ENCODE data around the gene CSTPP1.
"Not testable (repeated sequence)": the region's sequence is repeated elsewhere in the genome, so short reads cannot be mapped to it uniquely, and the experiment has no call there.

The CSTPP1 gene

DNA sequence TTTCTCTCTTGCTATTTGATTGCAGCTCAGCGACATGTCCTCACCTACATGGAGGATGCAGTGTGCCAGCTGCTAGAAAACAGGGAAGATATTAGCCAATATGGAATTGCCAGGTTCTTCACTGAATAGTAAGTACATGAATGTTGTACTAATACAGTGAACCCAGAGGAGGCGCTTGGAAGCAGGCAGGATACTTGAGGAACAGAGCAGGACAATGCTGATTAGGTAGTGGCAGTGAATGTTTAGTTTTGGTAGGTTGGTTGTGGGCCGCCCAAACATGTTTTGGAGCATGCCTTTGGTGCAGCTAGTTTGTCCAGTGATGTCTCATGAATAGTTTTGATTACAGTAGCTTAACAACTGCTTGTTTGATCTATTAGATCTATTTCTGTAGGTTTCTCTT lies 50.6 kb downstream of the CSTPP1 start:
- H3K27ac Mint-ChIP-seq (ENCODE audit: low read depth): no peak overlapping the region

DNA sequence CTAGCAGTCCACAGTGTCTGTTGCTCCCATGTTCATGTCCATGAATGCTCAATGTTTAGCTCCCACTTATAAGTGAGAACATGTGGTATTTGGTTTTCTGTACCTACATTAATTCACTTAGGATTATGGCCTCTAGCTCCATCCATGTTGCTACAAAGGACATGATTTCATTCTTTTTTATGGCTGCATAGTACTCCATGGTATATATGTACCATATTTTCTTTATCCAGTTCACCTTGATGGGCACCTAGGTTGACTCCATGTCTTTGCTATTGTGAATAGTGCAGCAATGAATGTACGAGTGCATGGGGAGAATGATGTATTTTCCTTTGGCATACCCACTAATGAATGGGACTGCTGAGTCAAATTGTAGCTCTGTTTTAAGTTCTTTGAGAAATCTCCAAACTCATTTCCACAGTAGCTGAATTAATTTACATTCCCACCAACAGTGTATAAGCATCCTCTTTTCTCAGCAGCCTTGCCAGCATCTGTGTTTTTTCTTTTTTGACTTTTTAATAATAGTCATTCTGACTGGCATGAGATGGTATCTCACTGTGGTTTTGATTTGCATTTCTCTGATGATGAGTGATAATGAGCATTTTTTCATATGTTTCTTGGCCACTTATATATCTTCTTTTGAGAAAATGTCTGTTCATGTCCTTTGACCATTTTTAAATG lies 53.4 kb downstream of the CSTPP1 start:
- H3K36me3 Mint-ChIP-seq (ENCODE audit: insufficient read depth); H3K4me1 Mint-ChIP-seq; DNase-seq (ENCODE audit: low spot score in 2 of 2); ATAC-seq (replicated peaks; ENCODE audit: extremely low read depth, poor library complexity, severe bottlenecking); H3K4me3 Mint-ChIP-seq; H3K27ac Mint-ChIP-seq (ENCODE audit: low read depth); H3K27me3 Mint-ChIP-seq; H3K9me3 Mint-ChIP-seq: not testable (repeated sequence)

More for the DNA sequence above, 50.6 kb downstream of the CSTPP1 start:
- Mint-ChIP-seq H3K4me3 (no peak overlapping the region), H3K27me3 (no peaks in the 10 kb centered on the region), H3K9me3 (peaks cover 5% of the 10 kb centered on the region), H3K4me1 (no peaks in the 10 kb centered on the region), H3K36me3 (ENCODE audit: insufficient read depth) (peaks cover 2% of the 10 kb centered on the region)
- no peak for ATAC-seq (replicated peaks; ENCODE audit: extremely low read depth, poor library complexity, severe bottlenecking)
- no peak for DNase-seq (ENCODE audit: low spot score in 2 of 2)

DNA sequence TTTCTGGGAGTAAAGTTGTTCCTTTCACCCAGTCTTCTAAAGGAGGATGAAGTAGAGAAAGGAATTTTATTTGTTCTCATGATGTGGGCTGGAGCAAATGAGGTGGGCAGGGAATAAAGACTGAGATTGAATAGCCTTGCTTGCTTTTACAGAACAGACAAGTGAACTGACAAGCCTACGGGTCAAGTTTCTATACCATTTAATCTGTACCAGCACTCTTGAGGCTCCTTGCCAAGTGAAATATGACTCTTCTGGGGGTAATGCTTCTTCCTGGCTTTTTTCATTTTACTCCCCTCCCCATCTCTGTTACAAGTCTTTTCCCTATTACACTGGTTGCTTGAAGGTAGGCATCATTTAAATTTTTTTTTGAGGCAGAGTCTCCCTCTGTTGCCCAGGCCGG lies 54.8 kb downstream of the CSTPP1 start:
- H3K9me3 Mint-ChIP-seq: peaks cover 5% of the 10 kb centered on the region
- ATAC-seq (replicated peaks; ENCODE audit: extremely low read depth, poor library complexity, severe bottlenecking) (no peak), DNase-seq (ENCODE audit: low spot score in 2 of 2) (no peak)

DNA sequence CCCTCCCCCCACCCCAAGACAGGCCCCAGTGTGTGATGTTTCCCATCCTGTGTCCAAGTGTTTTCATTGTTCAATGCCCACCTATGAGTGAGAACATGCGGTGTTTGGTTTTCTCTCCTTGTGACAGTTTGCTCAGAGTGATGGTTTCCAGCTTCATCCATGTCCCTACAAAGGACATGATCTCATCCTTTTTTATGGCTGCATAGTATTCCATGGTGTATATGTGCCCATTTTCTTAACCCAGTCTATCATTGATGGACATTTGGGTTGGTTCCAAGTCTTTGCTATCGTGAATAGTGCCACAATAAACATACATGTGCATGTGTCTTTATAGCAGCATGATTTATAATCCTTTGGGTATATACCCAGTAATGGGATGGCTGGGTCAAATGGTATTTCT lies 55.8 kb downstream of the CSTPP1 start:
- H3K27me3 Mint-ChIP-seq; H3K4me1 Mint-ChIP-seq; H3K27ac Mint-ChIP-seq (ENCODE audit: low read depth); H3K4me3 Mint-ChIP-seq; ATAC-seq (replicated peaks; ENCODE audit: extremely low read depth, poor library complexity, severe bottlenecking); H3K36me3 Mint-ChIP-seq (ENCODE audit: insufficient read depth); H3K9me3 Mint-ChIP-seq; DNase-seq (ENCODE audit: low spot score in 2 of 2): not testable (repeated sequence)

More for the DNA sequence above, 54.8 kb downstream of the CSTPP1 start:
- no peak overlapping the region for H3K4me3 Mint-ChIP-seq
- no peaks in the 10 kb centered on the region for H3K4me1 Mint-ChIP-seq
- no peak overlapping the region for H3K27ac Mint-ChIP-seq (ENCODE audit: low read depth)
- peaks cover 2% of the 10 kb centered on the region for H3K36me3 Mint-ChIP-seq (ENCODE audit: insufficient read depth)
- H3K27me3 Mint-ChIP-seq: no peaks in the 10 kb centered on the region

DNA sequence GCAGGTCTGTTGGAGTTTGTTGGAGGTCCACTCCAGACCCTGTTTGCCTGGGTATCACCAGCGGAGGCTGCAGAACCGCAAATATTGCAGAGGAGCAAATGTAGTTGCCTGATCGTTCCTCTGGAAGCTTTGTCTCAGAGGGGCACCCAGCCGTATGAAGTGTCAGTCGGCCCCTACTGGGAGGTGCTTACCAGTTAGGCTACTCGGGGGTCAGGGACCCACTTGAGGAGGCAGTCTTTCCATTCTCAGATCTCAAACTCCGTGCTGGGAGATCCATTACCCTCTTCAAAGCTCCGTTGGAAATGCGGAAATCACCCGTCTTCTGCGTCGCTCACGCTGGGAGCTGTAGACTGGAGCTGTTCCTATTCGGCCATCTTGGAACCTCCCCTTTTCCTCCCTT lies 61.2 kb downstream of the CSTPP1 start:
- not testable (repeated sequence) for H3K36me3 Mint-ChIP-seq (ENCODE audit: insufficient read depth); ATAC-seq (replicated peaks; ENCODE audit: extremely low read depth, poor library complexity, severe bottlenecking); DNase-seq (ENCODE audit: low spot score in 2 of 2); H3K27me3 Mint-ChIP-seq; H3K4me3 Mint-ChIP-seq; H3K9me3 Mint-ChIP-seq; H3K27ac Mint-ChIP-seq (ENCODE audit: low read depth)
- H3K4me1 Mint-ChIP-seq: peaks cover 15% of the 10 kb centered on the region

DNA sequence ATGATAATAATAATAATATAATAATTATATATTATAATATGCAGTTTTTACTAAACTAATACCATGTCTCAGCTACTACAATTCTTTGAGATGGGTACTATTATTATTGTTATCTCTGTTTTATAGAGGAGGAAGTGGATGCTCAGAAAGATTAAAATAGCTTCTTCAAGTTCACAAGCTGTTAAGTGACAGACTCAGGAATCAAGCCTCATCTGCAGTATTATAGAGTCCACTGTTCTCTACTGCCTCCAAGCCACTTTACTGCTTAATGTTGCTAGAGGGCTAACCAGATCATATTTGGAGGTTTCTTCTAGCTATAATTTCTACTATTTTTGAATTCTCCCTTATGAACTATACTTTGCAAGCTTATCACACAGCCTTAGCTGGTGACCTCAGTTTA lies 62.7 kb downstream of the CSTPP1 start:
- no peaks in the 10 kb centered on the region for H3K36me3 Mint-ChIP-seq (ENCODE audit: insufficient read depth)
- DNase-seq (ENCODE audit: low spot score in 2 of 2) (no peak), ATAC-seq (replicated peaks; ENCODE audit: extremely low read depth, poor library complexity, severe bottlenecking) (no peak)
- peaks cover 27% of the 10 kb centered on the region for H3K4me1 Mint-ChIP-seq
- H3K27ac Mint-ChIP-seq (ENCODE audit: low read depth): no peak overlapping the region
- H3K27me3 Mint-ChIP-seq: no peaks in the 10 kb centered on the region
- no peaks in the 10 kb centered on the region for H3K9me3 Mint-ChIP-seq
- no peak overlapping the region for H3K4me3 Mint-ChIP-seq

DNA sequence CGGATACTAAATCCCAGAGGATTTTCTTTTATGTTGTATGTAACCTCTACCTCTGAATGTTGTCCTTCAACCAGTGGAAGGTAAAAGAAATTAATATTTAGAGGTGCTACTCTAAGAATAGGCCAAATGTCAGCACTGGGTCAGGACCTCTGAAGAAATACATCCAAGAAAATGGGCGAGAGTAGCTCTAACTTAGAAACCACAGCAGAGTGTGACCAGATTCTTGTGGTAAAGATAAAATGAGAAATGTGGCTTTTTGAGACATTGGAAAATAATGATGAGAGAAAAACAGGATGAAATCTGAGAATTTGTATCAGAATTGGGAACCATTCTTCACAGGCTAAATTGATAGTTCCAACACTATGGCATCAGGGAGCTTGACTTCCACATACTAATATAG lies 63.5 kb downstream of the CSTPP1 start:
- ATAC-seq (replicated peaks; ENCODE audit: extremely low read depth, poor library complexity, severe bottlenecking) (no peak), DNase-seq (ENCODE audit: low spot score in 2 of 2) (no peak)
- no peaks in the 10 kb centered on the region for H3K9me3 Mint-ChIP-seq
- H3K4me3 Mint-ChIP-seq: no peak overlapping the region
- H3K27me3 Mint-ChIP-seq: no peaks in the 10 kb centered on the region
- peaks cover 32% of the 10 kb centered on the region for H3K4me1 Mint-ChIP-seq
- H3K36me3 Mint-ChIP-seq (ENCODE audit: insufficient read depth): no peaks in the 10 kb centered on the region
- H3K27ac Mint-ChIP-seq (ENCODE audit: low read depth): no peak overlapping the region

DNA sequence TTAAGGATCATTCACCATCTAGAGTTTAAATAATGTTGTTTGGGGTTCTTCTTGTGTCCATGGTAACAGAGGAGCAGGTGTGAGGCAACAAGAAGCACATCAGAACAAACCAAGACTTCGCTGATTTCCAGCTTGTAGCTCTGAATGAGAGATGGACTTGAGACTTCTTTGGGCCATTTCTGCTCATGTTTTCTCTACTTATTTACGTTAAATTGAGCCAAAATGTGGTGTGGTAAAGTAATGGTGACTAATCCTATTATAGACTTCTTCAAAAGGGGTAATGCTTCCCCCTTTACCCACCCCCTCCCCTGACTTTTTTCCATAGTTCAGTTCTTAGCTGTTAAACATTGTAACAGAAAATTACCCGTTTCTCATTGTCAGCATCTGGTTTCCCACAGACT lies 65.2 kb downstream of the CSTPP1 start:
- no peak overlapping the region for H3K4me3 Mint-ChIP-seq
- no peaks in the 10 kb centered on the region for H3K36me3 Mint-ChIP-seq (ENCODE audit: insufficient read depth)
- ATAC-seq (replicated peaks; ENCODE audit: extremely low read depth, poor library complexity, severe bottlenecking) (no peak), DNase-seq (ENCODE audit: low spot score in 2 of 2) (no peak)
- H3K9me3 Mint-ChIP-seq: no peaks in the 10 kb centered on the region
- H3K27ac Mint-ChIP-seq (ENCODE audit: low read depth): no peak overlapping the region
- no peaks in the 10 kb centered on the region for H3K27me3 Mint-ChIP-seq
- peaks cover 32% of the 10 kb centered on the region for H3K4me1 Mint-ChIP-seq

DNA sequence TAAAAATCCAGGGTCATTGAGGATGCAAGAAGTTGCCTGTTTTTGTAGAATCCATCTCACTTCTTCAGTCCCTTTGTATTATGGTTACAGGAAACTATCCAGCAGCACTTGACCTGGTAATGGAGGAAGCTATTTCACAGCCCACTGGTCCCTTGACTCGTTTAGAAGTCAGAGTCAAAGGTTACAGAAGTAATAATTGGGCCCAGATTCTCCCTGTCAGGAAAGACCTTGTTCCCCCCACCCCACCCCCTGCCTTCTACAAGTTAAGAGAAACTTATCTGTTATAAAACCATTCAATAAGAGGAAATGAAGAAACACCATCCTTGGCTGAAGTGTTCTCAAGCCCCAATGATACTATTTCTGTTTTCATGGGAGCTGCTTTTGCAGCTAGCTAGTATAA lies 65.8 kb downstream of the CSTPP1 start:
- Mint-ChIP-seq H3K36me3 (ENCODE audit: insufficient read depth) (no peaks in the 10 kb centered on the region), H3K4me3 (no peak overlapping the region), H3K27ac (ENCODE audit: low read depth) (no peak overlapping the region), H3K4me1 (peaks cover 32% of the 10 kb centered on the region), H3K27me3 (no peaks in the 10 kb centered on the region), H3K9me3 (no peaks in the 10 kb centered on the region)
- DNase-seq (ENCODE audit: low spot score in 2 of 2) (no peak), ATAC-seq (replicated peaks; ENCODE audit: extremely low read depth, poor library complexity, severe bottlenecking) (no peak)

DNA sequence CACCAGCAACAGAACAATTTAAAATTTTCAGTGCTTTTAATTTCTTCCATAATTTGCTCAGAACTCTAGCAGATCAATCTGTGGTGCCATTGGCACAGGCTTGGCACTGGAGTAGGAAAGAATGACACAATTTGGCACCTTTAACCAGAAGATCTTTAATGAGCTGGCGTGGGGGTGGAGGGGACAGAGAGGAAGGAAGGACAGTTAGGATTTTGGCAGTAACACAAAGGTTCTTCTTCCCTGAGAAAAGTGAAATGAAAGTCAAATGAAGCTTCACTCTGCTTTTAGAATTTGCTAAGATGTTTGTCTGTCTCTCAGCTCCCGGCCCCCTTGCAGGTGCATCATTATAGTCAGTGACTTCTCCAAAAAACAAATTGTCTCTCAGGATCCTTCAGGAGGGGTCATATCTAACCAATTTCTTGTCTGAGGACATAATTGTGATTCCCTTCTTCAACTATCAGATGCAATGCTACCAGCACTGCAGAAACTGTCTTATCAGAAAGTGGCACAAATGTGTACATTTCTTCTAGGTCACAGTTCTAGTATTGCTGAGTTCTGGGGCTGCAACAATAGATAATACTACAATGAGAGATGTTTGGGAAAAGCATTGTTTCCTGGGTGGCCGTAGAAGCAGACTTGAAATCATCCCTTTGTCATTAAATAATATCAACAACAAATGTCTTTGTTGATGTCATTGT lies 66.8 kb downstream of the CSTPP1 start:
- DNase-seq (ENCODE audit: low spot score in 2 of 2) (no peak), ATAC-seq (replicated peaks; ENCODE audit: extremely low read depth, poor library complexity, severe bottlenecking) (no peak)
- H3K4me1 Mint-ChIP-seq: peaks cover 28% of the 10 kb centered on the region
- no peaks in the 10 kb centered on the region for H3K36me3 Mint-ChIP-seq (ENCODE audit: insufficient read depth)
- no peak overlapping the region for H3K27ac Mint-ChIP-seq (ENCODE audit: low read depth)
- no peaks in the 10 kb centered on the region for H3K9me3 Mint-ChIP-seq
- no peak overlapping the region for H3K4me3 Mint-ChIP-seq
- no peaks in the 10 kb centered on the region for H3K27me3 Mint-ChIP-seq

DNA sequence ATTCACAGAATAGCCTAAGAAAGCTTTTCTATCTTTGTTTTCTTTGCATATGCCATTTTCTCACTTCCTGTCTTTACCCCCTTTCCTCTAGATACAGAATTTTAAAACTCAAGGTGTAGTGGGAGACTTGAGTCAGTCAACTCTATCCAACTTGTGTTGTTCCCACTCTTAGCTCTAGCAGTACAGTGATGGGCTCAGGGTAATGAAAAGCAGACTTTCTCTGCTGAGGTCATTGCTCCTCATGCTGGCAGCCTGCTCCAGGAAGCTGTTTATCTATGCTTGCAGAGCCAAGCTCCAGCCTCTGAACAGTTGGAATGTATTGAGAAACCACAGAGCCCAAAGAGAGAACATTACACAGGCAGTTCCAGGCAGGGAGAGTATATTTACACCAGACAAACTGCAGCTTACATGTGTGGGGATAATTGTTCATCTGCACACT lies 68.1 kb downstream of the CSTPP1 start:
- Mint-ChIP-seq H3K4me1 (peaks cover 27% of the 10 kb centered on the region), H3K4me3 (no peak overlapping the region), H3K27me3 (no peaks in the 10 kb centered on the region), H3K36me3 (ENCODE audit: insufficient read depth) (no peaks in the 10 kb centered on the region), H3K9me3 (no peaks in the 10 kb centered on the region), H3K27ac (ENCODE audit: low read depth) (no peak overlapping the region)
- no peak for ATAC-seq (replicated peaks; ENCODE audit: extremely low read depth, poor library complexity, severe bottlenecking)
- DNase-seq (ENCODE audit: low spot score in 2 of 2): no peak

DNA sequence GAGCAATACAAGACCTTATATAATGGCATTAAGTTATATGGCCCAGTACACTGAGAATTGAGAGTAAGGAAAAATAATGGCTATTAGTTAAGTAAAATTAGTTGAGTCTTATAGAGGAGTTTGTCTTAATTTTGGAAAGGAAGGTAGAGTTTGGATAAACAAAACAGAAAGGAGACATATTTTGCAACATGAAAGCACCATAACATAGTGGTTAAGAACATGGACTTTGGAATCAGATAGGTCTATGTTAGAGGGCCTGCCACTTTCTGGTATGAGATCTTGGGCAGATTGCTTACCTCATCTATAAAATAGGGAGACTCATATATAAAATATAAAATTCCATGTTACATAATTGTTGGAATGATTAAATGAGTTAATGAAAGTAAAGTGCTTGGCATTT lies 68.9 kb downstream of the CSTPP1 start:
- Mint-ChIP-seq H3K4me3 (no peak overlapping the region), H3K27me3 (no peaks in the 10 kb centered on the region), H3K4me1 (peaks cover 19% of the 10 kb centered on the region), H3K9me3 (no peaks in the 10 kb centered on the region), H3K27ac (ENCODE audit: low read depth) (no peak overlapping the region), H3K36me3 (ENCODE audit: insufficient read depth) (no peaks in the 10 kb centered on the region)
- ATAC-seq (replicated peaks; ENCODE audit: extremely low read depth, poor library complexity, severe bottlenecking): no peak
- DNase-seq (ENCODE audit: low spot score in 2 of 2): no peak

DNA sequence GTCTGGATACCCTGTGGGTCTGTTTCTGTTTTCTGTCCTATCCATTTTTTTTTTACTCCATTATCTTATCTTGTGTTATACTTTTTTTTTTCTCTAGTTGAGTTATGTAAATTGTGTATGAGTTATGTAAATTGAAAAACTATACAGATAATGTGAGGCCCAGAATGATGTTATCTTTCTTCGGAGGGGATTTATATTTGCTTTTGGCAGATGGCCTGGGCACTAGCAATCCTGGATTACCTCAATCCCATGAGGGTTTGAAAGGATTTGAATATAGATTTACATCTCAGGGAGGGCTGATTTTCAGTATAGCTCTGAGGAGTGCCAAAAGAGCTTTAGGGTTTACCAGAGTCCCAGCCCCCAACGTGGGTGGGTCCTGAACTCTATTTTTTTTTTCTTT lies 71.0 kb downstream of the CSTPP1 start:
- H3K27me3 Mint-ChIP-seq: no peaks in the 10 kb centered on the region

More for the DNA sequence above, 71.0 kb downstream of the CSTPP1 start:
- DNase-seq (ENCODE audit: low spot score in 2 of 2): no peak
- H3K36me3 Mint-ChIP-seq (ENCODE audit: insufficient read depth): no peaks in the 10 kb centered on the region
- no peak for ATAC-seq (replicated peaks; ENCODE audit: extremely low read depth, poor library complexity, severe bottlenecking)
- no peak overlapping the region for H3K4me3 Mint-ChIP-seq
- peaks cover 17% of the 10 kb centered on the region for H3K4me1 Mint-ChIP-seq
- H3K9me3 Mint-ChIP-seq: no peaks in the 10 kb centered on the region
- H3K27ac Mint-ChIP-seq (ENCODE audit: low read depth): no peak overlapping the region

All from central memory CD8-positive, alpha-beta T cell (primary cell).